Adrenal gland (tissue), 12 donors: ENCODE measurements around the gene LHFPL6. TPM values are rescaled to one million over a fixed set of nuclear protein-coding genes. Genes with fewer than 3 reads are reported as not detected.

ENCODE experiments used
- DNase-seq, 7 donors: peaks; one replicate each; pipeline ENCODE4 v3.0.0-alpha.2; 2019 to 2020
- H3K27ac ChIP-seq, 5 donors: fragments of 200-600 bp; sonication (generic) in 4 of 5; 1 replicate in 3 of 5; 2 replicates in 2 of 5; pipeline versions ENCODE4 v1.5.1 to v1.8.0; 2016 to 2020; ENCODE audit warnings: mild to moderate bottlenecking in 1 of 5
- H3K27me3 ChIP-seq: fragments of 200-600 bp; 2 replicates; pipeline ENCODE4 v1.8.0; 2021
- H3K36me3 ChIP-seq, 2 donors: fragments of 200-600 bp; replicated peaks in 1 of 2; 1 replicate in 1 of 2; 2 replicates in 1 of 2; pipeline versions ENCODE4 v1.5.1 to v1.8.0; 2018 to 2022
- H3K4me1 ChIP-seq, 2 donors: fragments of 200-600 bp; replicated peaks in 1 of 2; 1 replicate in 1 of 2; 2 replicates in 1 of 2; pipeline versions ENCODE4 v1.5.1 to v1.8.0; 2018 to 2021
- H3K4me3 ChIP-seq, 4 donors: fragments of 200-600 bp; sonication (generic) in 3 of 4; one replicate each; pipeline ENCODE4 v1.5.1; 2016 to 2018
- H3K9me3 ChIP-seq, 3 donors: fragments of 200-600 bp; sonication (generic) in 1 of 3; replicated peaks in 1 of 3; 1 replicate in 2 of 3; 2 replicates in 1 of 3; pipeline versions ENCODE4 v1.5.1 to v1.8.0; 2016 to 2021
- CTCF ChIP-seq, 6 experiments: fragments of 450-650 bp in 4 of 6; fragments of 200-600 bp in 2 of 6; sonication (generic) in 1 of 6; IDR thresholded peaks; 1 replicate in 5 of 6; 2 replicates in 1 of 6; pipeline versions ENCODE4 v1.5.1 to v1.8.0; 2016 to 2021; ENCODE audit warnings: antibody characterized with exemption in 6 of 6, mild to moderate bottlenecking in 2 of 6, moderate library complexity in 1 of 6
- POLR2A ChIP-seq, 2 donors: fragments of 450-650 bp; IDR thresholded peaks; one replicate each; pipeline ENCODE4 v1.6.1; 2017; ENCODE audit warnings: antibody characterized with exemption in 2 of 2, mild to moderate bottlenecking in 2 of 2, moderate library complexity in 1 of 2
- WGBS, 4 donors: extraction: QIAGEN DNeasy Blood & Tissue Kit in 2 of 4; methylation state at CpG; one replicate each; pipeline versions ENCODE4 v1.1.5 to v1.1.7; 2013 to 2017; 5-methylcytosine and 5-hydroxymethylcytosine counted together
- intact Hi-C, 2 donors: fragments of 100-400 bp; cut with DNase I; formaldehyde crosslinking; loops; one replicate each; pipeline versions ENCODE4 v1.14.1 to v1.15.0; 2022 to 2023
- polyA plus RNA-seq, 3 donors: library from polyadenylated mRNA; stranded (reverse); fragments of 200-250 nt in 2 of 3; fragments of 350-450 nt in 1 of 3; fragmentation: Illumina TruSeq in 1 of 3; extraction: RNeasy Lipid Tissue Mini Kit (QIAGEN cat#74804) in 1 of 3; gene quantifications; one replicate each; pipeline ENCODE4 v1.2.3, GENCODE V29; 2013 to 2014
- total RNA-seq, 9 donors: library from RNA; depleted of rRNA in 4 of 9; stranded (reverse); fragments of >200 nt in 4 of 9; fragments of 120-200 nt in 1 of 9; fragmentation: NEBNext Ultra II Directional in 1 of 9; extraction: Animal tissue kit (Norgen Biotek cat#: 25700) in 1 of 9; gene quantifications; one replicate each; pipeline versions ENCODE4 v1.1.0 to v1.2.4, GENCODE V29; 2013 to 2023
- donor health status: healthy with polysubstance abuse.
- donor health status: Bipolar disorder and iron deficiency.
- donor health status: DM: yes; HTN: yes; CAD: no.
- donor health status: DM: no; HTN: no; CAD: no.
- donor health status: DM: no; HTN: no; CAD: no.
- donor health status: DM: yes; HTN: yes; CAD: no.

LHFPL6 gene
- total and polyA plus RNA-seq, 12 donors, result 28.9 to 113 (median 46.6) TPM

- Histone ChIP-seq H3K27ac (no peak overlapping the region), H3K4me1 (no peaks in the 10 kb centered on the region), H3K9me3 (no peaks in the 10 kb centered on the region), H3K4me3 (no peak overlapping the region), H3K36me3 (no peaks in the 10 kb centered on the region), H3K27me3 (no peaks in the 10 kb centered on the region)
- TF ChIP-seq POLR2A (IDR thresholded peaks at IDR 0.05), result no peak
- TF ChIP-seq CTCF (IDR thresholded peaks at IDR 0.05), result no peak
- no peak for DNase-seq
- intact Hi-C loops, result no loop called here
- 73 to 90% (median 79%) methylated on average over 6 of the region's 6 CpGs for WGBS, 4 donors
Measured at GRCh38 chr13:39516096-39516495, 86.9 kb downstream of the LHFPL6 start.

GRCh38 chr13:39515224-39515714, 87.7 kb downstream of the LHFPL6 start:
- no peak for DNase-seq
- Histone ChIP-seq H3K27me3 (no peaks in the 10 kb centered on the region), H3K27ac (no peak overlapping the region), H3K4me3 (no peak overlapping the region), H3K4me1 (no peaks in the 10 kb centered on the region), H3K36me3 (no peaks in the 10 kb centered on the region), H3K9me3 (no peaks in the 10 kb centered on the region)
- intact Hi-C loops, result no loop called here
- TF ChIP-seq CTCF (IDR thresholded peaks at IDR 0.05) (no peak), POLR2A (IDR thresholded peaks at IDR 0.05) (no peak)
- WGBS, 4 donors, result 68 to 80% (median 77%) methylated on average over 7 of the region's 7 CpGs

GRCh38 chr13:39512687-39513086, 90.3 kb downstream of the LHFPL6 start:
- intact Hi-C loops, result no loop called here
- H3K27me3 ChIP-seq, result no peaks in the 10 kb centered on the region
- no peak overlapping the region for H3K4me3 ChIP-seq
- DNase-seq, result no peak
- no peak overlapping the region for H3K27ac ChIP-seq
- 88 to 94% (median 93%) methylated on average over 6 of the region's 6 CpGs for WGBS, 4 donors
- TF ChIP-seq POLR2A (IDR thresholded peaks at IDR 0.05), result no peak
- TF ChIP-seq CTCF (IDR thresholded peaks at IDR 0.05), result no peak
- H3K9me3 ChIP-seq, result no peaks in the 10 kb centered on the region
- H3K4me1 ChIP-seq, result no peaks in the 10 kb centered on the region
- no peaks in the 10 kb centered on the region for H3K36me3 ChIP-seq

- Histone ChIP-seq H3K27ac (no peak overlapping the region), H3K9me3 (no peaks in the 10 kb centered on the region), H3K36me3 (no peaks in the 10 kb centered on the region), H3K4me3 (no peak overlapping the region), H3K4me1 (no peaks in the 10 kb centered on the region), H3K27me3 (no peaks in the 10 kb centered on the region)
- WGBS, 4 donors, result 76 to 93% (median 86%) methylated on average over 1 of the region's 1 CpG
- DNase-seq, result no peak
- TF ChIP-seq POLR2A (IDR thresholded peaks at IDR 0.05) (no peak), CTCF (IDR thresholded peaks at IDR 0.05) (no peak)
- intact Hi-C loops, result no loop called here
Measured at GRCh38 chr13:39510316-39510695, 92.7 kb downstream of the LHFPL6 start.
